Measurements from ENCODE around the gene NELFB. TPM values are rescaled to one million over a fixed set of nuclear protein-coding genes. Genes with fewer than 3 reads are reported as not detected.
A peak's percentile ranks its signal among the peaks of the same experiment; 100 is the strongest.

NELFB gene
- total RNA-seq, 1 experiment from 2014 or later, result 71.7 TPM

DNA sequence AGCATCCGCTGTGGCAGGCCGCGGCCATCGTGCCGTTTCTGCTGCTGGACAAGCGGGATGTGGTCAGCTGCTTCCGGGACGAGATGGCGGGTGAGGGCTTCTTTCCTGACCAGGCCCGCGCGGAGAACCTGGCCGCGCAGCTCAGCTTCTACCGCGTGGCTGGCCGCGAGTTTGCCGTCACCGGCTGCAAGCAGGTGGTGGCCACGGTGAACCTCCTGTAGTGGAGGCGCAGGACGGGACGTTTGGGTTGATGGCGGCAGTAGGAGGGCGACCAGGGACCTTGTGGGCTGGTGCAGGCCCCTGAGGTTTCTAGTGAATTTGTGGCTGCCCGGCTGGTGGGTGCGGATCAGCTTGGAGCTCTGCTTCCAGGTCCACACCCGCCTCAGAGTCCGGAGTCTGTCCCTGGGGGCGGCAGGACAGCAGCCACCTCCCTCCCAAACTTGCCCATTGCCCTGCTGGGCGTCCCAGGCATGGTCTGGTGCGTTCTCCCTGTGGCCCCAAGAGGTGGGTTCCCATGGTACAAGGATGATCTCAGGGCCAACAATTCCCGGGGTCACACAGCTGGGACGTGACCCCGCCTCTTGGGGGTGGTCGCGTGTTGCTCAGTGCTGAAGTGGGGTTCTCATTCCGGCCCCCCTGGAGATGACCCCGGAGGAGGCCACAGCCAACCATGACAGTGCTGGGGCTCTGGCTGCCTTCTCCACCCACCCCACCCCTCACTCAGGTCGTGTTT, 24.8 kb downstream of the NELFB start:
- TF ChIP-seq CTCF (conservative IDR thresholded peaks at IDR 0.05), result no peak
- Mint-ChIP-seq H3K9me3 (no peaks in the 10 kb centered on the region), H3K36me3 (ENCODE audit: insufficient read depth in 1 of 3, low read depth in 3 of 3) (peaks cover 0 to 1% (median 0%) of the 10 kb centered on the region in 3 experiments; a peak in 1 of 7 replicates), H3K27me3 (ENCODE audit: low read depth) (peaks cover 14% of the 10 kb centered on the region), H3K4me3 (no peak overlapping the region), H3K4me1 (peaks cover 16 to 21% of the 10 kb centered on the region in 2 experiments), H3K27ac (no peak overlapping the region)
- Histone ChIP-seq H2BK15ac (ENCODE audit: low read depth, low read length) (no peak overlapping the region), H3K79me1 (ENCODE audit: insufficient read depth, low read depth, low read length, poor library complexity, severe bottlenecking) (no peaks in the 10 kb centered on the region), H3K14ac (ENCODE audit: insufficient read depth, low read length) (no peak overlapping the region; the same call in 1 of the 2 replicates), H2AFZ (ENCODE audit: low read length) (no peak overlapping the region), H3K27me3 (ENCODE audit: insufficient read depth, low read length) (no peaks in the 10 kb centered on the region), H3K4me1 (ENCODE audit: insufficient read depth, low read length) (no peaks in the 10 kb centered on the region), H3K4me2 (ENCODE audit: insufficient read depth, insufficient read length, low read length) (no peak overlapping the region), H2BK5ac (ENCODE audit: insufficient read length, low read length) (no peak overlapping the region), H3K9me3 (ENCODE audit: control insufficient read depth, low read depth, low read length) (no peaks in the 10 kb centered on the region), H2BK120ac (ENCODE audit: low read depth, low read length, poor library complexity, severe bottlenecking) (no peak overlapping the region), H3K4ac (ENCODE audit: low read depth, low read length) (no peak overlapping the region), H2BK20ac (ENCODE audit: low read depth, low read length, poor library complexity, severe bottlenecking) (no peak overlapping the region), H4K8ac (replicated peaks; ENCODE audit: insufficient read length, low read depth, low read length) (no peak overlapping the region), H2BK12ac (ENCODE audit: insufficient read length, low read depth, low read length) (no peak overlapping the region), H4K5ac (ENCODE audit: insufficient read length, low read depth, low read length) (no peak overlapping the region), H3T11ph (ENCODE audit: low read length) (no peak overlapping the region), H3K18ac (ENCODE audit: insufficient read length, low read depth, low read length) (no peak overlapping the region), H3K27ac (ENCODE audit: insufficient read length, low read depth, low read length) (no peak overlapping the region), H3K23ac (ENCODE audit: insufficient read length, low read depth, low read length) (no peak overlapping the region), H3K23me2 (ENCODE audit: insufficient read length, low read depth, low read length, poor library complexity, severe bottlenecking) (peaks cover 12% of the 10 kb centered on the region), H4K91ac (ENCODE audit: insufficient read length, low read depth, low read length) (no peak overlapping the region), H4K20me1 (ENCODE audit: control insufficient read depth, insufficient read depth, insufficient read length) (no peaks in the 10 kb centered on the region), H2AK5ac (ENCODE audit: insufficient read length, low read length) (no peak overlapping the region), H3K56ac (ENCODE audit: insufficient read length, low read depth, low read length) (no peak overlapping the region), H3K9ac (ENCODE audit: extremely low read depth, insufficient read length, low read length) (no peak overlapping the region), H3K79me2 (ENCODE audit: insufficient read depth, low read length) (no peaks in the 10 kb centered on the region)
- peak; percentile 38 for DNase-seq
- no CpG with 5 or more reads among the region's 41 CpGs for WGBS (ENCODE audit: extremely low coverage, insufficient read length, low lambda C conversion rate)

All from H9 (cell line).